Lower lobe of right lung (tissue), 2 donors: Measurements from ENCODE around the gene ASGR1. TPM values are rescaled to one million over a fixed set of nuclear protein-coding genes. Genes with fewer than 3 reads are reported as not detected.
A peak's percentile ranks its signal among the peaks of the same experiment; 100 is the strongest.

ENCODE experiments used
- ATAC-seq, 2 donors: fragments of 200-7000 bp; cut with Tn5 transposase; one replicate each; pipeline ENCODE4 v1.9.1; 2020 to 2022; ENCODE audit warnings: mild to moderate bottlenecking in 2 of 2, moderate library complexity in 2 of 2
- DNase-seq: peaks from one replicate; pipeline ENCODE4 v3.0.0-alpha.2; 2020
- H3K27ac ChIP-seq: fragments of 200-600 bp; one replicate; pipeline ENCODE4 v1.8.0; 2022
- H3K27me3 ChIP-seq: fragments of 200-600 bp; one replicate; pipeline ENCODE4 v1.8.0; 2022; ENCODE audit warnings: low read depth
- H3K36me3 ChIP-seq: fragments of 200-600 bp; one replicate; pipeline ENCODE4 v1.8.0; 2022; ENCODE audit warnings: mild to moderate bottlenecking
- H3K4me1 ChIP-seq: fragments of 200-600 bp; one replicate; pipeline ENCODE4 v1.8.0; 2022
- H3K4me3 ChIP-seq: fragments of 200-600 bp; one replicate; pipeline ENCODE4 v1.8.0; 2022; ENCODE audit warnings: mild to moderate bottlenecking
- H3K9me3 ChIP-seq: fragments of 200-600 bp; one replicate; pipeline ENCODE4 v1.8.0; 2022
- CTCF ChIP-seq: fragments of 200-600 bp; IDR thresholded peaks from one replicate; pipeline ENCODE4 v1.8.0; 2022; ENCODE audit warnings: antibody characterized with exemption, mild to moderate bottlenecking
- intact Hi-C: fragments of 100-400 bp; cut with DNase I; formaldehyde crosslinking; loops from one replicate; pipeline ENCODE4 v1.11.0; 2022
- total RNA-seq: library from RNA; stranded (reverse); fragmentation: NEBNext Ultra II Directional; extraction: Animal tissue kit (Norgen Biotek cat#: 25700); gene quantifications from one replicate; pipeline ENCODE4 v1.2.1, GENCODE V29; 2021
- donor health status: DM: no; HTN: yes; CAD: no; lungs with severe emphysema.

ASGR1 gene
- total RNA-seq, 1 donor from 2014 or later = 5.1 TPM

DNA sequence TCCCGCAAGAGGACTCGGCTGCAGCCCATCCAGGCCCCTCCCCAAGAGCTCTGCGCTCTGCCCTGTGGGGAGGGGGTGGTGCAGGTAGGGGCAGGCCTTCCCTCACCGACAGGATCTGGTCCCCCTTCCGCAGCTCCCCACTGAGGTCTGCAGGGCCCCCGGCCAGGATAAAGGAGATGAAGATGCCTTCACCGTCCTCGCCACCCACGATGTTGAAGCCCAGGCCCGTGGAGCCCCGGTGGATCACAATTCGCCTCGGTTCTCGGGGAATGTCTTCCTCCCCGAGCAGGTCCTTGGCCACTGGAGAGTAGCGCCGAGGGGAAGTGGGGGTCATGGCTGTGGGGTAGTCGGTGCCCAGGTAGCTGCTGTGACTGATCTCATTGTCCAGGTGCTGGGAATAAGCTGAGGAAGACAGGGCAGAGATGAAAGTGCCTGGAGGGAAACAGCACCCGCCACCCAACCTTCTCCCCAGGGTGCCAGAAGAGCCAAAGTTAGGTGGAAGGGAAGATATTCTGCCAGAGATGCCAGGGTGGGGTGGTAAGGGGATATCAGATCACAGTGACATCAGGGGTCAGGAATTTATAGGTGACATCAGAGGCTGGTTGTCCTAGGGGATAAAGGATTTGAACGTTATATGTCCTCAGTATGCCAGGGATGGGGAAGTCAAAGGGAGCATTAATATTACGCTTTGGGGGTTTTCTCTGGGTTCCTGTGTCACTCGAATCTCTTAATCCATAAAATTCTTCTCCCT lies 17.7 kb upstream of the ASGR1 start:
- Histone ChIP-seq H3K36me3 (peaks cover 63% of the 10 kb centered on the region), H3K9me3 (no peaks in the 10 kb centered on the region), H3K4me1 (no peaks in the 10 kb centered on the region), H3K4me3 (no peak overlapping the region), H3K27me3 (no peaks in the 10 kb centered on the region), H3K27ac (no peak overlapping the region)
- intact Hi-C loops = no loop called here
- DNase-seq = no peak
- ATAC-seq = no peak
- no peak for TF ChIP-seq CTCF

- Histone ChIP-seq H3K27me3 (no peaks in the 10 kb centered on the region), H3K4me3 (no peak overlapping the region), H3K36me3 (peaks cover 58% of the 10 kb centered on the region), H3K9me3 (no peaks in the 10 kb centered on the region), H3K4me1 (no peaks in the 10 kb centered on the region), H3K27ac (no peak overlapping the region)
- ATAC-seq = no peak
- intact Hi-C loops = no loop called here
- no peak for TF ChIP-seq CTCF
- DNase-seq = no peak
Observed at GRCh38 chr17:7195971-7196370, 16.8 kb upstream of the ASGR1 start.

DNA sequence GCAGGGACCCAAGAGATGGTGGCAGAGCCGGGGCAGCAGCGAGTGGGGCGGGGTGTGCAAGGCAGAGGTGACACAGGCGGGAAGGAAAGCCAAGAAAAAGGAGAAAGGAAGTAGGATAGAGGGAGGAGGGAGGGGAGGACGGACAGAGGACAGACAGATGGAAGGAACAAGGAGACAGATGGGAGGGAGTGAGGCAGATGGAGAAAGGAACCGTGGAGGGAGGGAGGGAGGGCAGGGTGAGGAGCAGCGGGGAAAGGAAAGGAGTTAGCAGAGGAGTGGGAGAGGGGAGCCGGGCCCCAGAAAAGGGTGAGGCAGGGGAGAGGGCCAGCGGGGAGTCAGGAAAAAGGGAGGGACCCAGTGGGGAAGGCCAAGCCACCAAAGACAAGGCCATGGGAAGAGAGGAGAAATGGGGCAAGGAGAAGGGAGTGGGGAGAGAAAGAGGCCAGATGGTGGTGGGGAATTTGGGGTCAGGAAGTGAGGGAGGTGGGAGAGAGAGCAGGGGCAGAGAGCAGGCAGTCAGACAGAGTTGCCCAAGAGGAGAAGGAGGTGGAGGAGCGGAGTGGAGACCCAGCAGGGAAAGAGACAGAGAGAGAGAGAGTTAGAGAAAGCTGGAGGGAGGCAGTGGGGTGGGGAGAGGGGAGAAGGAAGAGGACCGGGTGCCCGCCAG lies 13.2 kb upstream of the ASGR1 start:
- no peak overlapping the region for H3K4me3 ChIP-seq
- peak; percentile 22 for DNase-seq
- ATAC-seq = no peak
- H3K36me3 ChIP-seq = peaks cover 51% of the 10 kb centered on the region
- H3K4me1 ChIP-seq = no peaks in the 10 kb centered on the region
- H3K27me3 ChIP-seq = no peaks in the 10 kb centered on the region
- no peaks in the 10 kb centered on the region for H3K9me3 ChIP-seq
- TF ChIP-seq CTCF = no peak
- H3K27ac ChIP-seq = no peak overlapping the region
- intact Hi-C loops = no loop called here

DNA sequence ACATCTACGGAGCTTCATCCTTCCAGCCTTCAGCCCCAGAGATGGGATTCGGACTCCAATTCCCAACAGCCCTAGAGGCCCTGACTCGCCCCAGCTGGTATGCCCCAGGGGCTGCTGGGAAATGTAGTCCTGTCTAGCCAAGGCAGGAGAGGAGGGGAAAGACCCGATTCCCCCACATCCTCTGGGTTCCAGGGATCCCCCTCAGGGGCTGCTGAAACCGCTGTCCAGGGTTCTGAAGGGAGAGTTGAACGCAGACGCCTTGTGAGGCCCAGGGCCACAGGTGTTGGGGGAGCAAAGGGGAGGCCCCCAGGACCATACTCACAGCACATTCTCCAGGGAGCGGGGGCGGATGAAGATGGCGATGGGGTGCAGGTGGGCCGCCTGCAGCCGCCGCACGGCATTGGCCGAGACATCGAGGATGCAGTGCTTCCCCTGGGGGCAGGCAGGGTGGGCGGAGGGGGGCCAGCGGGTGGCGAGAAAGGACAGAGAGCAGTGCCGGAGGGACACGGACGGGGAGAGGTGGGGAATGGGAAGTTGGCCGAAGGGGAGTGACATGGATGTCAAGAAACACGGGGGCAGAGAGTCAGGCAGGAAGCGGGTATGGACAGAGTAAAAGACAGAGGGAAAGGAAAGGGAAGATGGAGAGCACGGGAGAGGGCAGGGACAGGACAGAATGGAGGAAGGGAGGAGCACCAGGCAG lies 12.6 kb upstream of the ASGR1 start:
- H3K27ac ChIP-seq = no peak overlapping the region
- ATAC-seq (peak; percentile 62 to 71), DNase-seq (peak; percentile 57)
- H3K27me3 ChIP-seq = no peaks in the 10 kb centered on the region
- no peak for TF ChIP-seq CTCF
- no peaks in the 10 kb centered on the region for H3K9me3 ChIP-seq
- intact Hi-C loops = no loop called here
- peaks cover 44% of the 10 kb centered on the region for H3K36me3 ChIP-seq
- no peaks in the 10 kb centered on the region for H3K4me1 ChIP-seq
- no peak overlapping the region for H3K4me3 ChIP-seq

DNA sequence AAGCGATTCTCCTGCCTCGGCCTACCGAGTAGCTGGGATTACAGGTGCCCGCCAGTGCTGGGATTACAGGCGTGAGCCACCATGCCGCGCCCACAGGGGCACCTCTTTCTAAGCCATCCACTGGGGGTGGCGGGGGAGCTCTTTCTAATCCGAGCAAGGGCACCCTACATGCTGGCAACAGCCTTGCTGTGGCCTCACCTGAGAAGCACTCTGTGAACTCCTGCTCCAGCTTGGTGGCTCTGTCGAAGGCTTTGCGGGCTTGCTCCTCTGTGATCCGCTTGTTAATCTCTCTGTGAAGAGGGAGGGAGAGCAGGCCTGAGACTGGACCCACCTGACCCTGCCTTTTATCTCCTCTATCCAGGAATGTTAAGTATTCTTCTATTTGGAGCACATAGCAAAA lies 11.9 kb upstream of the ASGR1 start:
- intact Hi-C loops = no loop called here
- peak; percentile 31 for DNase-seq
- TF ChIP-seq CTCF = no peak

More for the DNA sequence above, 11.9 kb upstream of the ASGR1 start:
- ATAC-seq = no peak
- peaks cover 37% of the 10 kb centered on the region for H3K36me3 ChIP-seq
- H3K4me3 ChIP-seq = no peak overlapping the region
- H3K27me3 ChIP-seq = no peaks in the 10 kb centered on the region
- H3K4me1 ChIP-seq = no peaks in the 10 kb centered on the region
- no peaks in the 10 kb centered on the region for H3K9me3 ChIP-seq
- H3K27ac ChIP-seq = no peak overlapping the region
